Stimulated activated CD4-positive, alpha-beta T cell treated with anti-CD3 and anti-CD28 coated beads, Interleukin-15, amount 100 ng/mL, for 24 hours (primary cell): ENCODE data around the gene ANKRD66.
"Not testable (repeated sequence)": the region's sequence is repeated elsewhere in the genome, so short reads cannot be mapped to it uniquely, and the experiment has no call there.

Source experiments
- DNase-seq: peaks from one replicate; pipeline ENCODE4 v3.0.0-alpha.2; 2020

ANKRD66 gene

DNA sequence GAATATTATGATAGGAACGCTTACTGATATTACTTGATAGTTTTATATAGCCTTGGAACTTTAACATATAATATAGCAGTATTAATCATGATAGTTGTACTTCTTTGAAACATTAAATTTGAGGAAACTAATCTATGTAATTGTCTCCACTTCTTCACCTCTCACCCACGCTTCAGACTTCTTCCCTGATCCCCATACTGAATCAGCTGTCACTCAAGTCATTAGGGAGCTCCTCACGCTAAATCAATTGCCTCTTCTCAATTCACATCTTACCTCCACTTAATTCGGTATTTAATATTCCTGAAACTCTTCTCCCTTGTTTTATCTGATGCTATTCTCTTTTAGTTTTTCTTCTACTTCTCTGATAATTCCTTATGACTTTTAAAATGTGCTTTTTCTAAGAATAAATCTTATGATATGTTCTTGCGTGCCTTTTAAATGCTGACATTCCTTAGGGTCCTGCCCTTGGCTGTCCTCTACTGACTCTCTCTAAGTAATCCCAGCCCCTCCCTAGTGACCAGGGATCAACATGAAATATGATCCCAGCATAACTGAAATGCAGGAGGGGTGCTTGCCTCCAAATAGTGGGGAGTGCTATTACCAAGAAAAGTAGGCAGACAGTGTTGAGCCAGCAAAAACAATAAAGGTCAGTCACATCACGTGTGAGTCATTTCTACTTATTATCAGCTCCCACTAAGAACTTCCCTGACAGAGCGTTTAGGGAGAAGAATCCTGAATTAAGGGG, 9.9 kb downstream of the ANKRD66 start:
- no peak for DNase-seq

DNA sequence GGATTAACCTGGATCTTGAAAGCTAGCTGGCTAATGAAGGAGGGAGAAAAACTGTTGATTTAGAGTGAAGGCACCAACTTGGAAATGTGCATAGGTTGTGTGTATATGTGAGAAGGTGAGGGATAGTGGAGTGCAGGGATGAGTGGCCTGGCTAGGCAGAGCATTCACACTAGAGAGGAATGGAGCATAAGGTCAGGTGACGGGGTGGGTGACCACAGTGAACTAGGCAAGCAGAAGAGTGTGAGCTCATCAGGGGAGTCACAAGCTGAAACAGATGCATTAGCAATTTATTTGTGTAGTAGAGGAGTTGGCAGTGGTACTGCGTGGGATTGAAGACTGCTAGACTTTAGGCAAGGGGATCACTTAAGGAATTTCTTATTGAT, 10.5 kb downstream of the ANKRD66 start:
- DNase-seq: no peak

DNA sequence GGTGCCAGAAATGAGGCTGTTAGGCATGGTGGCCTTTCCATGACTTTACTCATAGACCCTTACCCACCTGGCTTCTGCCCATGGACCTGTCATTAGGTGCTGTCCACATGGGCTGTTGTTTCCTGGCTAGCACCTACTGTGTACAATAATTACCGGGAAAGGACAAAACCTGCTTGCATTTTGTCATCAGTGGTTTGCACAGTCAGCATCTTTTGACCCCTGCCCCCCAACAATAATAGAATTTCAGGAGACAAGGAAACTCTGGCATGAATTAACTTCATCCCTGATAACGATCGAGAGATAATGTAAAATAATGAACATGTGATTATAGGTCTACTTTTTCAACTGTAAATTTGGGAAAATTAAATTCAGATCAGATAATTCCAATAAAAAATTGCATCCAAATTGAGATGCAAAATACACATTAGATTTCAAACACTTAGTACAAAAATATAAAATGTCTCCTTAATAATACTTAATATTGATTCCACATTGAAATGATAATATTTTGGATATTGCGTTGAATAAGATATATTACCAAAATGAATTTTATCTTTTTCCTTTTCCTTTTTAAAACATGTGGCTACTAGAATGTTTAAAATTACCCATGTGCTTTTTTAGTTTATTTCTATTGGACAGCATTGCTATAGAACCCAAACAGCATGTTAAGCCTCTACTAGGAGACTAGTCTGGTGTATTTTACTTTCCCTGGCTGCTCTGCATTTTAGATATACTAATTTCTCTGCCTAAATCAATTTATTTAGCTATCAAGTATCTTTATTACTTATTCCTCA, 12.4 kb downstream of the ANKRD66 start:
- no peak for DNase-seq

DNA sequence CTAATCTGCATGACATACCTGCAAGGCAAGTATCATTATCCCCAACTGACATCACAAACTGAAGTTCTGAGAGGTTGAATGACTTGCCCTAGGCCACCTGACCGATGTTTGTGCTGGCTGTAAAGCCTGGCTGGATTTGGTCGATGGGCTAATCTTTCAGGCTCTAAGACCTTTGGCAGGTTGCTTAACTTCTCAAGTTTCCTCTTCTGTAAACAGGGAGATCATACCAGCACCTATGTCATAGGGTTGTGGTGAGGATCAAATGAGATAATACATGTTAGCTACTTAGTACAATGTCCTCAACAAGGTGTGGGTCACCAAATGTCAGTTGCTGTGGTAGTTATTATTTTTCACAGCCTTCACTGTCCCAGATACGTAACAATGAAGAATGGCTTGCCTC, 14.2 kb downstream of the ANKRD66 start:
- no peak for DNase-seq

DNA sequence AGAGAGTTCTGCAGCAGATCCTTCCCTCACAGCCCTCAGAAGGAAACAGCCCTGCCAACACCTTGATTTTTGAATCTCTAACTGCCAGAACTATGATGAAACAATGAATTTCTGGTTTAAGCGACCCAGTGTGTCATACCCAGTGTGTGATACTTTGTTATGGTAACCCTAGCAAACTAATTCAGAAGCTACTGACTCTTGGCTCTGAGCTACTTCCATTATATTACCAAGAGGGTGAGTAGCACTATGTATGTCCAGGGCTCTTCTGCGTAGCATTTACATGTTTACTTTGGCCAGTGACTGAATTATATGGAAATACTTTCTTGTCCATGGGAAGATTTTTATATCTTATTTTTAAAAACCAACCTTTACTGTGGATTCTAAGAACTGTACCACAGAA, 16.7 kb downstream of the ANKRD66 start:
- DNase-seq: no peak

DNA sequence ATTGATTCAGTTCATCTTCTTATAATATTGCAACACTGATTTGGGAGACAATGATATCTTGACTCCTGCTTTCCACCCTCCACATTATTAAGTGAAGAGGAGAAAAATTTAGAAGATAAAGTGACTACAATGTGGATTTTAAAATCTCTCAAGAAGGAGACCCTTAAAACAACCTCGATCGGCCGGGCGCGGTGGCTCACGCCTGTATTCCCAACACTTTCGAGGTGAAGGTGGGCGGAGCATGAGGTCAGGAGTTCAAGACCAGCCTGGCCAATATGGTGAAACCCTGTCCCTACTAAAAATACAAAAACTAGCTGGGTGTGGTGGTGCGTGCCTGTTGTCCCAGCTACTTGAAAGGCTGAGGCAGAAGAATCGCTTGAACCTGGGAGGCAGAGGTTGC, 17.5 kb downstream of the ANKRD66 start:
- DNase-seq: not testable (repeated sequence)

DNA sequence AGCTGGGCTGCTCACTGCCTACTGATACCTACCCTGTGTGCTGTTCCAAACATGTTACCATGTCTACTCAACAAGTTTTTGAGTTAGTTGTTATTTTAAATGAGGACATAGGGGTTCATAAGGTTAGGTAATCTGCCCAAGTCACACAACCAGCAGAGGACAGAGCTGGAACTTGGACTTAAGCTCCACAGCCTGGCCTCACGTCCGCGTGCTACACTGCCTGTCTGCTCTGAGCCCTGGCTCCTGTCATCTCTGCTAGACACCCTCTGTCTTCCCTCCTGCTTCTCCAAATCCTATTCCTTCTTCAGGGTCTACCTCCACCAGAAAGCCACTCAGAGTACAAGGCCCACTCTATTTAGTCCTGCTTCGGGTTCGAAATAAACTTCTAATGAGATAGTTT, 18.2 kb downstream of the ANKRD66 start:
- DNase-seq: no peak

DNA sequence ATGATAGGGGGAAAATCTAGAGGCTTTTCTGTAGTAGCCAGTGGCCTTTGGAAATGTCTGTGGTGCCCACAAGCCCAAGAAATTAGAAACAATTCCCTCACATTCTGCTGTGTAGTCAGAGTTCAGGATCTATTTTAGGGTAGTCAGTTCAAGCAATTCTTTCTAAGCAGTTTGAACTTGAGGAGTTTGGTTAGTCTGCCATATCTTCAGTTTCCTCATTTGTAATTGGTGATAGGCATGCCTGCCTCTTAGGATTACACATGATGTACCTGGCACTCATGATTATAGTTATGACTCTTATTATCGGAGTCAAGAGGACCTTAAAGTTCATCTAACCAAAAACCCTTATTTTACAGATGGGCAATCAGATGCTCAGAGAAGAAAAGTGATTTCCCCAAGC, 25.3 kb downstream of the ANKRD66 start:
- no peak for DNase-seq

DNA sequence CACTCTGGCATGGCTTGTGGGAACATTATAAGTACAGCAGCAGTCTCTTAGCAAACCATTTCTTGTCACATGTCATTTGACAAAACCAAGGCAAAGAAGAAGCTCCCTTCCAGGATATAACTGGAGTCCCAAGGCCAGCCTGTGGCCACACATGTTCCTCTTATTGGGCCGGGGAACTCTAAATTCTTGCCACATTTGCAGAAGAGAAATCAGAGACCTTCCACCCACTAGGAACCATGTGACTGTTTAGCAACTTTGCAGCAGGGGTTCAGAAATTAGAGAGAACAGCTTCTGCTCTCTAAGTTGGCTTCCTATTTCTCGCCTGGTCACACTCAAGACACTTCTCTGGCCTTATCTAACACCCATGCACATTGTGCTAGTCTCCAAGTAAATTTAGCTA, 26.0 kb downstream of the ANKRD66 start:
- no peak for DNase-seq

DNA sequence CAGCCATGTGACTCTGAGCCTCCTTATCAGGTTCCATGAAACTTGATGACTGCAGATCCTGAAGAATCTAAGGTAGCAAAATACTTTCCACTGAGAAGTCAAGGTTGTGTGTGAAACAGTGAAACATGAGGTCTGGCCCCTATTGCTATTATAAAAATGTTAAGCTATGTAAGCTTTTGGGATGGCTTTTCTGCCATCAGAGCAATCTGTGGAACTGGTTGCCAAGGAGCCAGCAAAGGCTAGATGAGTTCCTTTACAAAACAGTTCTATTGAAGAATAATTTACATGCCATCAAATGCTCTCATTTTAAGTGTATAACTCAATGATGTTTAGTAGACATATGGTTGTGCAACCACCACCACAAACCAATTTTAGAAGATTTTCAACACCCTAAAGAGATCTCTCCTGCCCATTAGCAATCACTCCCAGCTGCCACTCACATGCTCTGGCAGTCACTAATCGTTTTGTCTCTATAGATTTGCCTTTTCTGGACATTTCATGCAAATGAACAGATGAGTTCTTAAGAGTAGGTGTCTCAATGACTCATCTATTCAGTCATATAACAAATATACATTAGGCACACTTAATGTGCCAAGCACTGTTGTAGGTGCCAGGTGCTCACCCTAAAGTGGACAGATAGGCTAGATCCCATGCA, 26.6 kb downstream of the ANKRD66 start:
- no peak for DNase-seq

DNA sequence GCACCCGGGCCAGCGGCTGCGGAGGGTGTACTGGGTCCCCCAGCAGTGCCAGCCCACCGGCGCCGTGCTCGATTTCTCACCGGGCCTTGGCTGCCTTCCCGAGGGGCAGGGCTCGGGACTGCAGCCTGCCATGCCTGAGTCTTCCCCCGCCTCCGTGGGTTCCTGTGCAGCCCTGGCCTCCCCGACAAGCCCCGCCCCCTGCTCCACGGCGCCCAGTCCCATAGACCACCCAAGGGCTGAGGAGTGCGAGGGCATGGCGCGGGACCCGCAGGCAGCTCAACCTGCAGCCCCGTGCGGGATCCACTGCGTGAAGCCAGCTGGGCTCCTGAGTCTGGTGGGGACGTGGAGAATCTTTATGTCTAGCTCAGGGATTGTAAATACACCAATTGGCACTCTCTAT, 28.0 kb downstream of the ANKRD66 start:
- DNase-seq: not testable (repeated sequence)

DNA sequence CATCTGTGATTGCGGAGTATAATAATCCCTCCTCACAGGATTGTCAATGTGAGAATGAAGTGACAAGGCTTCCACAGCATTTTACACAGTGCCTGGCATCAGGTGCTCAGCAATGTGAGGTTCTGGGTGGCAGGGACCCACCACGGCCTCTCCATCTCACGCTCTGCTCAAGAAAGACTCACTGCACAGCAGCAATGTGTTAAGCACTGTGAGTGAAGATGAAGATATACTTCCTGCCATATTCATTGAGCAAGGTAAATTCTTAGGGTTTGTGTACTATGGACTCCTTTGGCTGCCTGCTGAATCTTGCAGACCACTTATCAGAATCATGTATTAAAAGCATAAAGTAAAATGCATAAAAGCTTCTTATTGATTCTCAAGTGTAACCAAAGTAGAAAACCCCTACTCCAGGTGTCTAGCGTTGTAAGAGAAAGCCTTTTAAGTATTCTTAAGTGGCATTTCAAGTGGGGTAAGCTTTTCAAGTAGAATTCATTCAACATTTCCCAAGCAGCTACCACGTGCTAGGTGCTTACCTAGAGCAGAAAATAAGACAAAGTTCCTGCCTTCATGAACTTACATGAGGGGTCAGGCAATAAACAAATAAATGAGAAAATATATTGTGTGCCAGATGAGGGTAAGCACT, 29.5 kb downstream of the ANKRD66 start:
- DNase-seq: no peak

DNA sequence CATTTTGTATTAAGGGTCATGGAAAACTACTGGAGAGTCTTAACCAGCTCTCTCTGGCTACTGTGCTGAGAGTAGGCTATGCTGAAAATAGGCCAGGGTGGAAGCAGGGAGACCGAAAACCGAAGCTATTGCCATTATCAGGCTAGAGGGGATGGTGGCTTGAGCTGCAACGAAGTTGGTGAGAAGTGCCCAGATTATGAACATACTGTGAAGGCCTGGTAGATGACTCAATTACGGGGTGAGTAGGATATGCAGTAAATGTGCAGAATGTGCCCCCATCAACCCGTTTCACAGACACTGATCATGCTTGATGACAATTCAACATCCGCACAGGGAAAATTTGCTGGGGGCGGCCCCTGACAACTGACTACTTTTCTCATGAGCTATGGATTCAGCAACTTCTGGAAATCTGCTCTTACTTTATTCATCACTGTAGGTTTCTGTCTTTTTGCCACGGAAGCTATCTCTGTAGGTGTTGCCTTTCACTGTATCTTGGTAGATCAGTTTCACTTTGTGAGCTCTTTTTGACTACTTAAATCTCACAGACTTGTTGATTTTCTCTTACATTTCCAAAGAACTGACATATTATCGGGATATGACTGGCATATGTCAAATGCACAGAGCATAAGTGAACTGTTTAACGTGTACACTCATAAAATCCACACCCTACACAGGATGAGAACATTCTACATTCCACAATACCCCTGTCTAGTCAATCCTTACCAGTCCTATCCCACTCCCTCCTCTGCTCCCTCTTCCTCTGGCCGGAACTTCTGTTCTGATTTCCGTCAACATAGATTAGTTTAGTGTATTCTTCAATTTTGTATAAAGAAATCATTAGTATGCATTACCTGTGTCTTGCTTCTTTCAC, 31.0 kb downstream of the ANKRD66 start:
- DNase-seq: no peak

DNA sequence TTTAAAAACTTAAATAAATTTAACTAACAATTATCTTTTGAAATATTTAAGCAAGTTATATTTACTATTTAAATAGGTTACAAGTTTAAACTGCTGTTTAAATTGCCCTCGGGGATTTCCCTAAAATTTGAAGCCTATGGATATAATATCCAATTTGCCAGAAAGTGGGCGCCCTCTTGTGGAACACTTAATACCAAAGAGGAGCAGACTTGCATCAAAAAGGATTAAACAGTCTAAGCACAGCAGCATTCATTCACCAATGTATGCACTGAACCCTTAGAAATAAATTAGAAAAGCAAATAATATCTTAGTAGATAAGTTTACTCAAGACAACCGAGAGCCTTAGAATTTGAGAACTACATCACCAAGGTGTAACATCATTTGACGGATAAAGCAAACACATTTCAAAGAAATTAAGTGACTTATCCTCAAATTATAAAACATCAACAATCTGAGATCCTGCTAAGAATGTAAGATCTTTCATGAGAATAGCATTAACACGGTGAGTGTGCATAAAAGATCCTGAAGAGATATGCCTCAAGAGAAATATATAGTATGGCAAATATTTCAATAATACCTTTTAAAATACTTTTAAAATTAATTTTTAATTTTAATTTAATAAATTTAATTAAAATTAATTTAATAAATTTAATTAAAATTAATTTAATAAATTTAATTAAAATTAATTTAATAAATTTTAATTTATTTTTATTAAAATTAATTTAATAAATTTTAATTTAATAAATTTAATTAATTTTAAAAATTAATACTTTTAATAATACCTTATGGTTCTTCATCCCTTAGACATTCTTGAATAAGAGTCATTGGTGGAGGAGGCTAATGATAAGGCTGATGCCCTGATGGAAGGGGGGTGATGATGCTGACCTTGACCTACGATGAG, 35.0 kb downstream of the ANKRD66 start:
- peak; percentile 53 for DNase-seq

DNA sequence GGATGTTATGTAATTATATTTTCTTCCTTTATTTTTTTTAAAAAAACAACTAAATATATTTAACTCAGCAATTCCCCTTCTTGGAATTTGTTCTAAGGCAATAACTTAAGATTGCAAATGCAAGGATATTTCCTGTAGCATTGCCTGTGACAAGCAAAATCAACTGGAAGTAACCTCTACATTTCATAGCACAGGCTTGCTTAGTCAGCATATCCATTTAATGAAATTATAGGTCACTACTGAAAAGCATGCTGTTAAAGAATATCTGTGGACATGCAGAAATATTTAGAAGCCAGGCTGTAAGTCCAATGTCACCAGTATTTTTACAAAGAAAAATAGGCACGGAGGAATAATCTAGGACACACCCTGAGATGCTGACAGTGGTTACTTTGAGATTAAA, 37.8 kb downstream of the ANKRD66 start:
- DNase-seq: no peak

DNA sequence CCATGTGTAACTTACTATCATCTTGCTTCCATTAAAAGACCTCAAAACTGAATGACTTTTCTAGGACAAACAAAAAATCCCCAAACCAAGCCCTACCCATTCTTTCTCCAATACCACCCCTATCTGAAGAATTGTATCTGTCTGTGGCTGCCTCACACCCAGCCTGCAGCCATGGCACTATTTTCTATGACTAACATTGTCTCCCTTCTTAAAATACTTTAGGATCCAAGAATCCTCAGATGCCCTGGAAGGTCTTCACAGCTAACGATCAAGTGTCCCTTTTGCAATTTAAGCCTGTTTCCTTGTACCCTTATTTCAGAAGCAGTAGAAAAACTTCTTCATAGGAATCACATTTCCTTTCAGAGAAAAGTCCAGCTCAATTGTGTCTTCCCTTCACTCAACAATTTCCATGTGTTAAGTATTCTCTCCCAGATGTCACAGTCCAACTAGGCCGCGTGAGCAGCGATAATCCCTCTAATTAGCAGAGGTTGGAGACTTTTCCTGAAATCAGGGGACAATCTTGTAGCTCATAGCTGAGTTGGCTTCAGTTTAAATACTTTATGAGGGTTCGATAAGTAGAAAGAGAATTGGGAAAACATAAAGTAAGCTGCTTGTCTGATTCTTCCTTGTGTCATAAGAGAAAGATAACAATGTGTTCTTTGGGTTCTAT, 41.3 kb downstream of the ANKRD66 start:
- DNase-seq: no peak

DNA sequence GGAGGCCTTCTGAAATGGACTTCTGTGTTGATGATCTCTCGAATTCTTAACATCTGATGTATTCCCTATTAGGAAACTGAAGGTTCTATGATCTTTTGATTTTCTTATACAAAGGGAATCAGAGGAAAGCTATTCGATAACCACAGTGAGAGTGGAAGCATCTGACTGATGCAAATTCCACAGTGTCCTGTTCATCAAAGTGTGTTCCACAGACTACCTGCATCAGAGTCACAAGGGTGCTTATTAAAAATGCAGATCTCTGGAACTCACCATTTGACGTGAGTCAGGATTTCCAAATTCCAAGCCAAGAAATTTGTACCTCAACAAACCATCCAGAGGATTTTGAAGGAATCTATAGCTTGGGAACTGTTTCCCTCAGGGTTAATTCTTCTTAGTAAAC, 42.1 kb downstream of the ANKRD66 start:
- no peak for DNase-seq

DNA sequence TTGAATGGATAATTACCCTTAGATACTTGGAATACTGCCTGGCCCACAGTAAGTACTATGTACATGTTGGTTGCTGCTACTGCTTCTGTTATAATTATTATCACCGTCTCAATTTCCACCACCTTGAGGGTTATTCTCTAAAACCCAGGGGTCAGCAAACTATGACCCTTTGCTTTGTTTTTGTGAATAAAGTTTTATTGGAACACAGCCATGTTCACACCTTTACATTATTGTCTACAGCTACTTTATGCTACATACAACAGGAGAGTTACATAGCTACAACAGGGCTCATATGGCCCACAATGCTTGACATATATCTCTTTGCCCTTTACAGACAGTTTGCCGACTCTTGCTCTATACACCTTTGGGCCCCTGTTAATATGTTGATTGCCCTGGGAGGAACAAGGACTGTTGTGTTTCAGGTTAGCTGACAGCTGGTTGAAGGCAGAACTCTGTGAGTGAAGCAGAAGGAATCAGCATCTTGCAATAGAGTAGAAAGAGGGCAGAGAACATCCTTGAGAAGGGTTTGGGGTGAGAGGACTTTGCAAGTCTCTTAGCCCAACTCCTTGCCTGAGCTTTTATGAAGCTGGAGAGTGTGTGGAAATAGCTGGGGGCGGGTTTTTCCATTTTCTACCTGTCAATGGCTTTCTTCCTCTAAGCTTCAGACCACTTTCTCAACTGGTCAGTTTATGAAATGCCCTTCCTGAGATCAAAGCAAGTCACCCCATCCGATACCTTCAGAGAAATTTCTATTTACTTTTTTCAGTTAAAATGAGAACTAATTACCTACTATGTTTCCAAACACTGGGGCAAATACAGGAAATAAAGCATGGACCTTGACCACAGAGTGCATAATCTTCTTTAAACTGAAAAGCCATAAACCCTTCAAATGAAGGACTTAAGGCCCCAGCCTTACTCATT, 43.0 kb downstream of the ANKRD66 start:
- DNase-seq: no peak

DNA sequence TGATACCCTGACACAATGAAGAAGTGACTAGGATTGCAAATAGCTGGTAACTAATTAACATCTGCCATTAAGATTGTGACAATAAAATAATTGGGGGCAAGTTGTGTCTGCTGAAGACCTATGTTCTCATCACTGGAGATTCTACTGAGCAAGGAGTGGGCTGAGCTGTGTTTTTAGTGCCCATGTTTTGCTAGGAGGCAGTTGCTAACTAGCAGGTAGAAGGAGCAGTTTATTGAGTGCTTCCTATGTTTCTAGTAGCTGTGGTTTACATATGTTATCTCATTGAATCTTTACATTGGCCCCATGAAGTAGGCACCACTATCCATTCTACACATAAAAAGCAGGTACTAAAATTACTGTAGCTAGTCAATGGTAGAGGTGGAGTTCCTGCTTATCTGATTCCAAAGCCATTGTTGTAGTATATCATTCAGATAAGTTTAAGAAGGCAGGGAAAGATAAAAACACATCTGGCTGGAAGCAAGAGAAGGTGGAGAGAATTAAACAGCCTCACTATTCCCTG, 43.7 kb downstream of the ANKRD66 start:
- DNase-seq: no peak
